BE2C (cell line): ENCODE results near the gene ABCD3.

Experiments used
- DNase-seq: peaks from one replicate; pipeline ENCODE4 v3.0.0-alpha.2; 2020
- H3K27me3 ChIP-seq: fragments of 250-450 bp; sonication (Bioruptor Pico); 2 replicates; pipeline ENCODE4 v1.5.1; 2020; ENCODE audit warnings: mild to moderate bottlenecking
- H3K36me3 ChIP-seq: fragments of 250-450 bp; sonication (Bioruptor Pico); 2 replicates; pipeline ENCODE4 v1.5.1; 2020; ENCODE audit warnings: mild to moderate bottlenecking
- H3K4me1 ChIP-seq: fragments of 250-450 bp; sonication (Bioruptor Pico); 2 replicates; pipeline ENCODE4 v1.5.1; 2020
- H3K4me3 ChIP-seq: 2 replicates; pipeline ENCODE4 v1.5.1; 2011; ENCODE audit warnings: low read depth, low read length
- H3K9me3 ChIP-seq: fragments of 250-450 bp; sonication (Bioruptor Pico); 2 replicates; pipeline ENCODE4 v1.5.1; 2020
- TF ChIP-seq, protein P1 (sequence below): IDR thresholded peaks from 2 replicates; pipeline ENCODE4 v1.5.1; 2012; ENCODE audit warnings: mild to moderate bottlenecking, low read depth, low read length

Gene ABCD3

DNA sequence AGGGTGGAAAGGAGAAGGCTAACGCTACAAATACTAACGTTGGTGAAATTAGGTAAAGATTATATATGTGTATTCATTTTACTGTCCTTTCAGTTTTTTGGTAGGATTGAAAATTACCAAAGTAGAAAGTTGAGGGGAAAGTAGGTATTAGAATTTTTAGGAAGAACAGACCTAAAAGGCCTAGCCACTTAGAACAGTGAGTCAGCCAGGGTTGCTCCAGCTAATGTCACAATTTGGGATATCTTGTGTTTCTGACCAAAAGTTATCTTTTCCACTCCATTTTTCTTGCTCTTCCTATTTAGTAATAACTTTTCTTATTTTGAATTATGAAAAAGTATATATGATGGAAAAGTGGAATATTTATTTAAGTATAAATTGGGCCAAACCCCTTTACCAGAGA, 83.2 kb downstream of the ABCD3 start:
- Histone ChIP-seq H3K4me1 (no peaks in the 10 kb centered on the region), H3K4me3 (no peak overlapping the region), H3K27me3 (no peaks in the 10 kb centered on the region), H3K36me3 (no peaks in the 10 kb centered on the region), H3K9me3 (no peaks in the 10 kb centered on the region)
- TF ChIP-seq, protein P1, sequence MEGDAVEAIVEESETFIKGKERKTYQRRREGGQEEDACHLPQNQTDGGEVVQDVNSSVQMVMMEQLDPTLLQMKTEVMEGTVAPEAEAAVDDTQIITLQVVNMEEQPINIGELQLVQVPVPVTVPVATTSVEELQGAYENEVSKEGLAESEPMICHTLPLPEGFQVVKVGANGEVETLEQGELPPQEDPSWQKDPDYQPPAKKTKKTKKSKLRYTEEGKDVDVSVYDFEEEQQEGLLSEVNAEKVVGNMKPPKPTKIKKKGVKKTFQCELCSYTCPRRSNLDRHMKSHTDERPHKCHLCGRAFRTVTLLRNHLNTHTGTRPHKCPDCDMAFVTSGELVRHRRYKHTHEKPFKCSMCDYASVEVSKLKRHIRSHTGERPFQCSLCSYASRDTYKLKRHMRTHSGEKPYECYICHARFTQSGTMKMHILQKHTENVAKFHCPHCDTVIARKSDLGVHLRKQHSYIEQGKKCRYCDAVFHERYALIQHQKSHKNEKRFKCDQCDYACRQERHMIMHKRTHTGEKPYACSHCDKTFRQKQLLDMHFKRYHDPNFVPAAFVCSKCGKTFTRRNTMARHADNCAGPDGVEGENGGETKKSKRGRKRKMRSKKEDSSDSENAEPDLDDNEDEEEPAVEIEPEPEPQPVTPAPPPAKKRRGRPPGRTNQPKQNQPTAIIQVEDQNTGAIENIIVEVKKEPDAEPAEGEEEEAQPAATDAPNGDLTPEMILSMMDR = no peak
- no peak for DNase-seq

DNA sequence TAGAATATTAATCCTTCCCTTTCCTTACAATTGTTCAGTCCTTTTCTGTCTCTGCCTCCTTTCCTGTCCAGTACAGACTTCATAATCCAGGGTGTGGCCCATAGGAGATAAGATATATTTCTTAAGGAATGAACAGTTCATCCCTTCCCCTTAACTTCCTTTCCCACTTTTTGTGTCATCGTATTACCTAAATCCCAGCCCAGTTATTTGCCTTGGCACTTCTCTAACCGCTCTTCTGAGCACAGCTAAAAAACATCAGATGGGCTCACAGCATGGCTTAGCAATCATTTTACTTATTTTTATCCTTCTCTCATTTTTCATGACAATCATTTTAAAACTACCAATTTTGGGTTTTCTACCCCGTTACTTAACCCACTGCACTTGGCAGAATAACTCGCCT, 83.7 kb downstream of the ABCD3 start:
- TF ChIP-seq, protein P1 = no peak
- H3K4me1 ChIP-seq = no peaks in the 10 kb centered on the region
- no peak for DNase-seq
- H3K9me3 ChIP-seq = no peaks in the 10 kb centered on the region
- no peak overlapping the region for H3K4me3 ChIP-seq
- H3K36me3 ChIP-seq = no peaks in the 10 kb centered on the region
- no peaks in the 10 kb centered on the region for H3K27me3 ChIP-seq

DNA sequence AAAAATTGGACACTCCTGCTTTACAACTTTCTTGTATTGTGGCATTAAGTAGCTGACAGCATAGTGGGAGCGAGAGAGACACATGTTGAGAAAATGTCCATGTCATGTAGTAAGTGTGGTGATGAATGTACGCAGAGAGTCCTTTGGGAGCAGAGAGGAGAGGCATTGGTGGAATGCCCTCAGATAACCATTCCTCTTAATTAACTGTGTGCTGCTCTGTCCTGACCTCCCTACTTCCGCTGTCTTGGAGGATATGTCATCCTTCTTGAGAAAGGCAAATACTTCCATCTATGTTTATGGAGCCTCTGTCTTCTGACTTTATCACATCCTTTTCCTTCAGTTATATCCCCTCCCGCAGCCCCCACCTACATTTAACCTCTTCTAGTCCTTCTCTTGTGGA, 85.0 kb downstream of the ABCD3 start:
- TF ChIP-seq, protein P1 = no peak
- H3K9me3 ChIP-seq = no peaks in the 10 kb centered on the region
- no peak for DNase-seq
- no peaks in the 10 kb centered on the region for H3K4me1 ChIP-seq
- H3K36me3 ChIP-seq = no peaks in the 10 kb centered on the region
- no peaks in the 10 kb centered on the region for H3K27me3 ChIP-seq
- no peak overlapping the region for H3K4me3 ChIP-seq

DNA sequence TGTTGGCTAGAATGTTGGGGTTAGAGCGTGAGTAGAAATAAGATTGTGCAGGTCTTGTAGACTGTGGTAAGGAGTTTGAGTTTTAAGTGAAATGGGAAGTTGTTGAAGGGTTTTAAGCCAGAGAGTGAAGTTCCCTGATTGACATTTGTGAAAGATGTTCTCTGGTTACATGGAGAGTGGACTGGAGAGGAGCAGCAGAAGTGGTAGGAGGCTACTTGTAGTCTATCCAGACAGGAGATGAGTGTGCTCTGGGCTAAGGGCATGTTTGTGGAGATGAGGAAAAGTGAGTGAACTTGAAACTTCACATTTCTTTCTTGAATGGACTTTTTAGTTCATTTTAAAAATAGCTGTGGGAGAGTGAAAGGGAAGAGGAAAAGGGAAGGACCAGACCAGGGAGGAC, 86.4 kb downstream of the ABCD3 start:
- DNase-seq = no peak
- Histone ChIP-seq H3K9me3 (no peaks in the 10 kb centered on the region), H3K27me3 (no peaks in the 10 kb centered on the region), H3K4me3 (no peak overlapping the region), H3K4me1 (no peaks in the 10 kb centered on the region), H3K36me3 (no peaks in the 10 kb centered on the region)
- TF ChIP-seq, protein P1 = no peak

DNA sequence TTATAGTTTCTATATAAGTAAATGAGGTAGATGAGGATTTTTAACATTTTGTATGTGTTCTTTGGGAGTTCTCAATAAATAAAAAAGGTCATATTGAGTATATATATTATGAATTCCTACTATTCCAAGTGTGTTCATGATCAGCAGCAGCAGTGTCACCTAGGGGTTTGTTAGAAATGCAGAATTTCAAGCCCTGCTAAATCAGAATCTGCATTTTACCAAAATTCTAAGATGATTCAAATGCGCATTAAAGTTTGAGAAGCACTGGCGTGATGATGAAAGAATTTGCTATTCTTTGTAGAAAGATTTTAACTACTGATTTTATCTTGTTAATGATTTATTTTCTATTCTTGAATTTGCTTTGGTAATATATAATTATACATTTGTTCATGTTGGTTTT, 94.6 kb downstream of the ABCD3 start:
- Histone ChIP-seq H3K27me3 (no peaks in the 10 kb centered on the region), H3K36me3 (no peaks in the 10 kb centered on the region), H3K4me3 (no peak overlapping the region), H3K4me1 (no peaks in the 10 kb centered on the region), H3K9me3 (no peaks in the 10 kb centered on the region)
- TF ChIP-seq, protein P1 = no peak
- DNase-seq = no peak

DNA sequence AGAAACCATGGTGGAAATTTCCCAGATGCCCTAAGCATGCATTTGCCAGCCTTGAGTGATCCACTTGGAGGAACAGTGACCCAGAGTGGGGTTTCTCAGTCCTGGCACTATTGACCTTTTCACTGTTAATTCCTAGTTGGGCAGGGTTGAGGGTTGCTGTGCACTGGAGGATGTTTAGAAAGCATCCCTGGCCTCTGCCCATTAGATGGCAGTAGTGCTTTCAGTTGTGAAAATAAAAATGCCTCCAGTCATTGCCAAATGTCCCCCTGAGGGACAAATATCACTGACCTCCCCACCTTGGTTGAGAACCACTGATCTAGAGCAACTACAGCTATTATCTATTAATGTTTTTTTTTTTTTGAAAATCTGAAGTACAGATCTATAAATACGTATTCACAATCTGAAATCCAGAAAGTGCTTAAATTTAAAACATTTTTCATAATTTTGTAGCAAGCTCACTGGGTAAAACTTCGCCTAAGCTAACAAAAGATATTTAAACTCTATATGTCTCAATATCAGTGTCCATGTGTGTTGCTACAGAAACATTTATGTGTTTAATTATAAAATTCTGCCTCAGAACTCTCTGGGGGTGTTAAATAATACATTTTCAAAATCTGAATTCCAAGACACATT, 96.0 kb downstream of the ABCD3 start:
- H3K9me3 ChIP-seq = no peaks in the 10 kb centered on the region
- TF ChIP-seq, protein P1 = peak; percentile 70
- H3K27me3 ChIP-seq = no peaks in the 10 kb centered on the region
- H3K4me3 ChIP-seq = no peak overlapping the region
- no peaks in the 10 kb centered on the region for H3K36me3 ChIP-seq
- H3K4me1 ChIP-seq = no peaks in the 10 kb centered on the region
- peak; percentile 17 for DNase-seq
